SK-N-SH treated with all-trans-retinoic acid at 6 μM for 48 hours (cell line): ENCODE results near the gene LGR4.

ENCODE experiments used
- ATAC-seq: fragments of 200-7000 bp; cut with Tn5 transposase; 3 replicates; pipeline ENCODE4 v1.9.1; 2020; ENCODE audit warnings: mild to moderate bottlenecking, moderate library complexity
- ARNTL ChIP-seq: fragments of 450-650 bp; formaldehyde crosslinking; IDR thresholded peaks from 2 replicates; pipeline ENCODE4 v1.5.0; 2020; ENCODE audit warnings: low read depth, mild to moderate bottlenecking, moderate library complexity, borderline replicate concordance
- BACH2 ChIP-seq: fragments of 250-450 bp; sonication (Bioruptor Pico); IDR thresholded peaks from 2 replicates; pipeline ENCODE4 v1.9.0; 2021; ENCODE audit warnings: mild to moderate bottlenecking, borderline replicate concordance
- CREB5 ChIP-seq: fragments of 250-450 bp; sonication (Bioruptor Pico); IDR thresholded peaks from 2 replicates; pipeline ENCODE4 v1.5.1; 2020; ENCODE audit warnings: low read depth, mild to moderate bottlenecking, moderate library complexity
- CSDC2 ChIP-seq: fragments of 250-450 bp; sonication (Bioruptor Pico); IDR thresholded peaks from 2 replicates; pipeline ENCODE4 v1.5.0; 2020; ENCODE audit warnings: mild to moderate bottlenecking, moderate library complexity
- CSRNP3 ChIP-seq: fragments of 250-450 bp; sonication (Bioruptor Pico); IDR thresholded peaks from 2 replicates; pipeline ENCODE4 v1.5.1; 2021; ENCODE audit warnings: mild to moderate bottlenecking, moderate library complexity
- ESRRG ChIP-seq: fragments of 250-450 bp; sonication (Bioruptor Pico); IDR thresholded peaks from 2 replicates; pipeline ENCODE4 v1.6.1; 2021; ENCODE audit warnings: mild to moderate bottlenecking
- GLIS3 ChIP-seq: fragments of 250-450 bp; sonication (Bioruptor Pico); IDR thresholded peaks from 2 replicates; pipeline ENCODE4 v1.5.0; 2020; ENCODE audit warnings: mild to moderate bottlenecking, moderate library complexity
- ISL1 ChIP-seq: fragments of 250-450 bp; sonication (Bioruptor Pico); IDR thresholded peaks from 2 replicates; pipeline ENCODE4 v2.1.2; 2022; ENCODE audit warnings: mild to moderate bottlenecking, moderate library complexity
- OSR1 ChIP-seq: fragments of 250-450 bp; sonication (Bioruptor Pico); IDR thresholded peaks from 2 replicates; pipeline ENCODE4 v1.8.0; 2022; ENCODE audit warnings: moderate library complexity, mild to moderate bottlenecking, inconsistent platforms
- PATZ1 ChIP-seq: fragments of 250-450 bp; sonication (Bioruptor Pico); IDR thresholded peaks from 2 replicates; pipeline ENCODE4 v1.8.0; 2020; ENCODE audit warnings: mild to moderate bottlenecking, moderate library complexity, borderline replicate concordance
- POU6F1 ChIP-seq: fragments of 250-450 bp; sonication (Bioruptor Pico); IDR thresholded peaks from 2 replicates; pipeline ENCODE4 v1.8.0; 2021; ENCODE audit warnings: low read depth, mild to moderate bottlenecking, moderate library complexity, borderline replicate concordance
- PPARA ChIP-seq: fragments of 250-450 bp; sonication (Bioruptor Pico); IDR thresholded peaks from 2 replicates; pipeline ENCODE4 v1.5.0; 2020; ENCODE audit warnings: mild to moderate bottlenecking, borderline replicate concordance
- RARB ChIP-seq: fragments of 250-450 bp; sonication (Bioruptor Pico); IDR thresholded peaks from 2 replicates; pipeline ENCODE4 v1.8.0; 2021; ENCODE audit warnings: mild to moderate bottlenecking, moderate library complexity
- TCF4 ChIP-seq: fragments of 250-450 bp; sonication (Bioruptor Pico); IDR thresholded peaks from 2 replicates; pipeline ENCODE4 v1.8.0; 2021; ENCODE audit warnings: mild to moderate bottlenecking, moderate library complexity, borderline replicate concordance
- TSHZ2 ChIP-seq: fragments of 250-450 bp; sonication (Bioruptor Pico); IDR thresholded peaks from 2 replicates; pipeline ENCODE4 v1.5.0; 2020; ENCODE audit warnings: mild to moderate bottlenecking, moderate library complexity
- ZC3H10 ChIP-seq: fragments of 250-450 bp; sonication (Bioruptor Pico); IDR thresholded peaks from 2 replicates; pipeline ENCODE4 v1.5.1; 2021; ENCODE audit warnings: mild to moderate bottlenecking, moderate library complexity
- ZFP3 ChIP-seq: fragments of 250-450 bp; sonication (Bioruptor Pico); IDR thresholded peaks from 2 replicates; pipeline ENCODE4 v1.5.0; 2020; ENCODE audit warnings: mild to moderate bottlenecking, moderate library complexity
- ZFP30 ChIP-seq: fragments of 450-650 bp; formaldehyde crosslinking; IDR thresholded peaks from 2 replicates; pipeline ENCODE4 v1.5.0; 2022; ENCODE audit warnings: mild to moderate bottlenecking, moderate library complexity
- ZNF565 ChIP-seq: fragments of 450-650 bp; formaldehyde crosslinking; conservative IDR thresholded peaks from 2 replicates; pipeline ENCODE4 v1.5.0; 2020; ENCODE audit warnings: low read depth, mild to moderate bottlenecking, moderate library complexity
- ZNF70 ChIP-seq: fragments of 450-650 bp; formaldehyde crosslinking; IDR thresholded peaks from 2 replicates; pipeline ENCODE4 v1.5.0; 2020; ENCODE audit warnings: mild to moderate bottlenecking, moderate library complexity
- ZNF8 ChIP-seq: fragments of 450-650 bp; formaldehyde crosslinking; IDR thresholded peaks from 2 replicates; pipeline ENCODE4 v1.5.0; 2020; ENCODE audit warnings: mild to moderate bottlenecking, moderate library complexity

Gene LGR4

GRCh38 chr11:27331981-27332380, 140.6 kb downstream of the LGR4 start:
- peak; percentile 91 for ATAC-seq
- TF ChIP-seq ESRRG (no peak), ZNF70 (CRISPR knock-in tag) (no peak), CSRNP3 (CRISPR knock-in tag) (no peak)

- no peak for ATAC-seq
- no peak for TF ChIP-seq ZNF70 (CRISPR knock-in tag)
- no peak for TF ChIP-seq RARB (CRISPR knock-in tag)
- TF ChIP-seq OSR1 (CRISPR knock-in tag): no peak
- TF ChIP-seq CSDC2 (CRISPR knock-in tag): no peak
- TF ChIP-seq ZFP30 (CRISPR knock-in tag): no peak
- TF ChIP-seq GLIS3 (CRISPR knock-in tag): no peak
- TF ChIP-seq PATZ1: no peak
- TF ChIP-seq BACH2 (CRISPR knock-in tag): no peak
- no peak for TF ChIP-seq ZNF8
- TF ChIP-seq CSRNP3 (CRISPR knock-in tag): no peak
- TF ChIP-seq ESRRG: no peak
- TF ChIP-seq TSHZ2 (CRISPR knock-in tag): no peak
- TF ChIP-seq ZC3H10 (CRISPR knock-in tag): no peak
- no peak for TF ChIP-seq PPARA (CRISPR knock-in tag)
- no peak for TF ChIP-seq ZNF565 (CRISPR knock-in tag)
- no peak for TF ChIP-seq POU6F1
- TF ChIP-seq ZFP3 (CRISPR knock-in tag): no peak
- TF ChIP-seq TCF4 (CRISPR knock-in tag): no peak
- no peak for TF ChIP-seq ARNTL (CRISPR knock-in tag)
Measured at GRCh38 chr11:27330633-27331270, 141.8 kb downstream of the LGR4 start.

GRCh38 chr11:27329867-27330632, 142.5 kb downstream of the LGR4 start:
- no peak for ATAC-seq
- TF ChIP-seq TCF4 (CRISPR knock-in tag) (no peak), ZFP30 (CRISPR knock-in tag) (no peak), ISL1 (no peak), CSRNP3 (CRISPR knock-in tag) (no peak), ESRRG (no peak), PPARA (CRISPR knock-in tag) (no peak), ZNF8 (no peak), ZNF565 (CRISPR knock-in tag) (no peak), RARB (CRISPR knock-in tag) (no peak), OSR1 (CRISPR knock-in tag) (no peak), ARNTL (CRISPR knock-in tag) (no peak), PATZ1 (no peak), BACH2 (CRISPR knock-in tag) (no peak), GLIS3 (CRISPR knock-in tag) (no peak), CREB5 (CRISPR knock-in tag) (no peak), CSDC2 (CRISPR knock-in tag) (no peak)
